HG03565 (cell line): ENCODE data around the gene RFESD.
"Not testable (repeated sequence)": the region's sequence is repeated elsewhere in the genome, so short reads cannot be mapped to it uniquely, and the experiment has no call there.

Experiments
- ATAC-seq: cut with Tn5 transposase; IDR thresholded peaks from one replicate; pipeline ENCODE4 v1.9.1; 2021; ENCODE audit warnings: mild to moderate bottlenecking, moderate library complexity; ENCODE audit not compliant: unreplicated experiment

Gene RFESD

DNA sequence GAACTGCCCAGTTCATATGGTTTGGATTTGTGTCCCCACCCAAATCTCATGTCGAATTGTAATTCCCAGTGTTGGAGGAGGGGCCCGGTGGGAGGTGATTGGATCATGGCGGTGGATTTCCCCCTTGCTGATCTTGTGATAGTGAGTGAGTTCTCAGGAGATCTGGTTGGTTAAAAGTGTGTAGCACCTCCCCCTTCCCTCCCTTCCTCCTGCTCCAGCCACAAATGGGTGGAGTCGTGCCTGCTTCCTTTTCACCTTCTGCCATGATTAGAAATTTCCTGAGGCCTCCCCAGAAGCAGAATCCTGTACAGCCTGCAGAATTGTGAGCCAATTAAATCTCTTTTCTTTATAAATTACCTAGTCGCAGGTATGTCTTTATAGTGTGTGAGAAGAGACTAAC lies 59.6 kb downstream of the RFESD start:
- not testable (repeated sequence) for ATAC-seq

- no peak for ATAC-seq
These were observed 60.5 kb downstream of the RFESD start for GRCh38 chr5:95707055-95707454.
